GM12878 (cell line): ENCODE data around the gene TLR9. TPM values are rescaled to one million over a fixed set of nuclear protein-coding genes. Genes with fewer than 3 reads are reported as not detected.

Source experiments
- ATAC-seq: fragments of 200-7000 bp; cut with Tn5 transposase; 3 replicates; pipeline ENCODE4 v1.9.1; 2020; ENCODE audit warnings: mild to moderate bottlenecking, moderate library complexity
- BruUV-seq: library from RNA; stranded (reverse); fragments of 400-500 nt; replicated peaks from 2 replicates; lab custom pipeline; 2021; lab: Mats Ljungman, UMichigan
- CTCF ChIA-PET: fragments of 300-600 bp; sonication (Branson Sonifier 250); formaldehyde crosslinking; extraction: SDS; loops from one replicate; lab custom pipeline; 2021; ENCODE audit warnings: inconsistent platforms; lab: Yijun Ruan, JAX
- POLR2A ChIA-PET: fragments of 350-600 bp; formaldehyde crosslinking; extraction: SDS; loops from one replicate; lab custom pipeline; 2021; ENCODE audit warnings: inconsistent platforms; lab: Charles Lee
- RAD21 ChIA-PET: fragments of 300-600 bp; sonication (Branson Sonifier 250); formaldehyde crosslinking; loops from one replicate; lab custom pipeline; 2023; ENCODE audit warnings: antibody characterized with exemption; ENCODE audit not compliant: unreplicated experiment; lab: Charles Lee
- SMC1A ChIA-PET: fragments of 300-600 bp; sonication (Branson Sonifier 250); formaldehyde crosslinking; loops from one replicate; lab custom pipeline; 2023; ENCODE audit not compliant: unreplicated experiment, uncharacterized antibody; lab: Charles Lee
- DNase-seq: peaks from one replicate; pipeline ENCODE4 v3.0.0-alpha.2; 2011; ENCODE audit warnings: low read depth, low spot score
- FAIRE-seq: peaks from 3 replicates; lab custom pipeline; 2011; peaks lifted over from hg19 to GRCh38; lab: Jason Lieb, UNC
- H2AFZ ChIP-seq: 2 replicates; pipeline ENCODE4 v1.6.0; 2011; ENCODE audit warnings: low read depth, low read length, control low read depth; ENCODE audit not compliant: control insufficient read depth
- H3K27ac ChIP-seq: 2 replicates; pipeline ENCODE4 v1.5.1; 2011; ENCODE audit warnings: control low read depth; ENCODE audit not compliant: control insufficient read depth, insufficient read depth
- H3K27me3 ChIP-seq, 2 experiments: replicated peaks in 1 of 2; 2 replicates each; pipeline versions ENCODE4 v1.6.0 to v1.6.1; 2011; ENCODE audit warnings: low read length in 1 of 2; ENCODE audit not compliant: control insufficient read depth in 2 of 2, insufficient read depth in 2 of 2
- H3K36me3 ChIP-seq, 2 experiments: 2 replicates each; pipeline ENCODE4 v1.5.1; 2011; ENCODE audit warnings: low read length in 1 of 2; ENCODE audit not compliant: control insufficient read depth in 2 of 2, insufficient read depth in 2 of 2
- H3K4me1 ChIP-seq: 2 replicates; pipeline ENCODE4 v1.6.1; 2011; ENCODE audit warnings: mild to moderate bottlenecking, low read length, moderate library complexity, mixed read lengths; ENCODE audit not compliant: control insufficient read depth, insufficient read depth
- H3K4me2 ChIP-seq: 2 replicates; pipeline ENCODE4 v1.6.0; 2011; ENCODE audit warnings: control low read depth; ENCODE audit not compliant: control insufficient read depth, insufficient read depth
- H3K4me3 ChIP-seq: fragments of 200-600 bp; sonication (generic); 2 replicates; pipeline ENCODE4 v1.5.1; 2016
- H3K79me2 ChIP-seq: 2 replicates; pipeline ENCODE4 v1.6.0; 2011; ENCODE audit warnings: low read length; ENCODE audit not compliant: control insufficient read depth, insufficient read depth
- H3K9ac ChIP-seq: 2 replicates; pipeline ENCODE4 v1.8.0; 2011; ENCODE audit warnings: low read length, control low read depth, mixed read lengths; ENCODE audit not compliant: control insufficient read depth, insufficient read depth
- H3K9me3 ChIP-seq: replicated peaks from 3 replicates; pipeline ENCODE4 v1.5.1; 2011; ENCODE audit warnings: mild to moderate bottlenecking, low read length; ENCODE audit not compliant: control insufficient read depth, insufficient read depth
- H4K20me1 ChIP-seq: 2 replicates; pipeline ENCODE4 v1.6.0; 2011; ENCODE audit not compliant: control insufficient read depth, insufficient read depth
- BACH1 ChIP-seq: fragments of 450-650 bp; IDR thresholded peaks from 2 replicates; pipeline ENCODE4 v1.6.1; 2017; ENCODE audit warnings: mild to moderate bottlenecking, borderline replicate concordance
- BCLAF1 ChIP-seq: fragments of 450-650 bp; IDR thresholded peaks from 2 replicates; pipeline ENCODE4 v1.6.1; 2017; ENCODE audit warnings: antibody characterized with exemption, mild to moderate bottlenecking, moderate library complexity
- CBX5 ChIP-seq: sonication (generic); IDR thresholded peaks from 2 replicates; pipeline ENCODE4 v1.6.1; 2016; ENCODE audit warnings: low read depth, moderate library complexity, mild to moderate bottlenecking, inconsistent platforms
- E4F1 ChIP-seq: fragments of 450-650 bp; IDR thresholded peaks from 2 replicates; pipeline ENCODE4 v1.6.1; 2018; ENCODE audit warnings: borderline replicate concordance, mild to moderate bottlenecking; ENCODE audit not compliant: partially characterized antibody
- EGR1 ChIP-seq, 2 experiments: IDR thresholded peaks; 1 replicate in 1 of 2; 2 replicates in 1 of 2; pipeline ENCODE4 v1.6.1; 2011 to 2012; ENCODE audit warnings: low read depth in 2 of 2, low read length in 2 of 2, borderline replicate concordance in 1 of 2, mild to moderate bottlenecking in 1 of 2, moderate library complexity in 1 of 2
- MEF2A ChIP-seq: IDR thresholded peaks from 2 replicates; pipeline ENCODE4 v1.6.1; 2011; ENCODE audit warnings: low read depth, mild to moderate bottlenecking, low read length, moderate library complexity; ENCODE audit not compliant: insufficient read depth
- MTA3 ChIP-seq: IDR thresholded peaks from 2 replicates; pipeline ENCODE4 v1.6.1; 2012; ENCODE audit warnings: low read length, inconsistent platforms, borderline replicate concordance
- MXI1 ChIP-seq: fragments of 150-350 bp; IDR thresholded peaks from 2 replicates; pipeline ENCODE4 v1.6.1; 2011; ENCODE audit warnings: low read depth, mild to moderate bottlenecking, inconsistent platforms, low read length, improper control_type of control experiment
- MYB ChIP-seq: fragments of 150-350 bp; IDR thresholded peaks from 2 replicates; pipeline ENCODE4 v1.6.1; 2014; ENCODE audit warnings: mild to moderate bottlenecking, low read depth, low read length, borderline replicate concordance
- NFXL1 ChIP-seq: fragments of 450-650 bp; IDR thresholded peaks from 2 replicates; pipeline ENCODE4 v1.6.1; 2017; ENCODE audit warnings: antibody characterized with exemption, mild to moderate bottlenecking, borderline replicate concordance
- NKRF ChIP-seq: fragments of 450-650 bp; conservative IDR thresholded peaks from 2 replicates; pipeline ENCODE4 v1.6.1; 2017; ENCODE audit warnings: mild to moderate bottlenecking, moderate library complexity
- RCOR1 ChIP-seq: conservative IDR thresholded peaks from 2 replicates; pipeline ENCODE4 v1.6.1; 2012; ENCODE audit warnings: low read depth, low read length, improper control_type of control experiment
- STAT3 ChIP-seq: IDR thresholded peaks from 2 replicates; pipeline ENCODE4 v1.6.1; 2011; ENCODE audit warnings: low read depth, low read length, improper control_type of control experiment
- SUPT20H ChIP-seq: IDR thresholded peaks from 2 replicates; pipeline ENCODE4 v1.6.1; 2011; ENCODE audit warnings: low read depth, mild to moderate bottlenecking, low read length, moderate library complexity, borderline replicate concordance; ENCODE audit not compliant: control insufficient read depth
- ZBTB33 ChIP-seq: fragments of 450-650 bp; IDR thresholded peaks from 2 replicates; pipeline ENCODE4 v1.6.1; 2017; ENCODE audit warnings: mild to moderate bottlenecking
- ZNF207 ChIP-seq: fragments of 450-650 bp; IDR thresholded peaks from 2 replicates; pipeline ENCODE4 v1.6.1; 2014; ENCODE audit warnings: antibody characterized with exemption, mild to moderate bottlenecking, borderline replicate concordance
- WGBS: methylation state at CpG from one replicate; pipeline ENCODE4 v1.1.6; 2016; ENCODE audit warnings: low lambda C conversion rate; ENCODE audit not compliant: insufficient replicate concordance, insufficient coverage; ENCODE audit errors: missing lambda C conversion rate; 5-methylcytosine and 5-hydroxymethylcytosine counted together
- in situ Hi-C: fragments of 300-500 bp; cut with MboI; formaldehyde crosslinking; loops from 9 replicates; pipeline ENCODE4 v1.14.3; 2018; ENCODE audit warnings: mixed read lengths
- intact Hi-C: fragments of 100-400 bp; cut with micrococcal nuclease; formaldehyde crosslinking; loops from one replicate; pipeline ENCODE4 v1.14.2; 2022; ENCODE audit not compliant: unreplicated experiment
- polyA plus RNA-seq, 11 experiments: library from polyadenylated mRNA; depleted of rRNA in 4 of 11; unstranded in 6 of 11; stranded (reverse) in 5 of 11; fragments of >200 nt; fragmentation: Nextera tagmentation in 4 of 11; fragmentation: Illumina TruSeq in 1 of 11; extraction: Ambion mirVana in 4 of 11; extraction: Trizol in 1 of 11; gene quantifications; 1 replicate in 1 of 11; 2 replicates in 10 of 11; pipeline versions ENCODE4 v1.2.1 to v1.2.3, GENCODE V29; 2011 to 2016; ENCODE audit warnings: inconsistent platforms in 2 of 11, missing spikeins in 2 of 11, low read depth in 1 of 11
- total RNA-seq, 4 experiments: library from RNA; depleted of rRNA in 3 of 4; stranded (reverse); fragments of >200 nt in 3 of 4; fragmentation: Illumina TruSeq in 1 of 4; extraction: Trizol in 1 of 4; gene quantifications; 2 replicates each; pipeline versions ENCODE4 v1.2.1 to v1.2.3, GENCODE V29; 2013 to 2021

TLR9 gene
- total and polyA plus RNA-seq, 10 of the 15 experiments (the other 5 are each of a cell fraction or from before 2014, with no cell fraction given), result 0.10 to 4.8 (median 0.53) TPM; not detected in 1

- ChIA-PET SMC1A (no interaction called here), RAD21 (no interaction called here), CTCF (no interaction called here), POLR2A (no interaction called here)
- H3K9ac ChIP-seq, result no peak overlapping the region
- FAIRE-seq, result no peak
- no TSS peak for BruUV-seq
- peaks cover 2% of the 10 kb centered on the region for H3K79me2 ChIP-seq
- H3K4me3 ChIP-seq, result no peak overlapping the region
- ATAC-seq, result no peak
- H3K4me2 ChIP-seq, result no peak overlapping the region
- H3K27ac ChIP-seq, result no peak overlapping the region
- WGBS, result 53% methylated on average over 18 of the region's 18 CpGs
- in situ Hi-C loops (no loop called here), intact Hi-C loops (no loop called here)
- no peak for DNase-seq
- H3K9me3 ChIP-seq, result no peaks in the 10 kb centered on the region
- no peaks in the 10 kb centered on the region for H3K36me3 ChIP-seq
- H4K20me1 ChIP-seq, result no peaks in the 10 kb centered on the region
- no peak overlapping the region for H2AFZ ChIP-seq
- H3K4me1 ChIP-seq, result peaks cover 16% of the 10 kb centered on the region
- no peaks in the 10 kb centered on the region for H3K27me3 ChIP-seq
- TF ChIP-seq BACH1, result no peak
- no peak for TF ChIP-seq BCLAF1
- no peak for TF ChIP-seq MTA3
- no peak for TF ChIP-seq ZBTB33
- TF ChIP-seq ZNF207, result no peak
- no peak for TF ChIP-seq STAT3
- TF ChIP-seq EGR1 (IDR thresholded peaks at IDR 0.05; ENCODE audit: borderline replicate concordance in 1 of 2, low read depth in 2 of 2, low read length in 2 of 2), result no peak
- TF ChIP-seq MYB, result no peak
- no peak for TF ChIP-seq NFXL1
- no peak for TF ChIP-seq RCOR1
- TF ChIP-seq SUPT20H, result no peak
- TF ChIP-seq MXI1, result no peak
- TF ChIP-seq CBX5, result no peak
- TF ChIP-seq NKRF, result no peak
- no peak for TF ChIP-seq MEF2A
- TF ChIP-seq E4F1, result no peak
These were observed 32.4 kb downstream of the TLR9 start for GRCh38 chr3:52193065-52193464.
